Hepatocyte (in vitro differentiated cells): ENCODE results near the gene PHKG2. TPM values are rescaled to one million over a fixed set of nuclear protein-coding genes. Genes with fewer than 3 reads are reported as not detected.

Experiments
- DNase-seq: peaks from one replicate; pipeline ENCODE4 v3.0.0-alpha.2; 2016; ENCODE audit warnings: low spot score
- H2AFZ ChIP-seq: fragments of 200-600 bp; sonication (generic); 2 replicates; pipeline ENCODE4 v1.6.0; 2016; ENCODE audit warnings: antibody characterized with exemption, mild to moderate bottlenecking
- H3K27ac ChIP-seq: fragments of 200-600 bp; sonication (generic); 2 replicates; pipeline ENCODE4 v1.5.1; 2016; ENCODE audit warnings: mild to moderate bottlenecking
- H3K27me3 ChIP-seq: fragments of 200-600 bp; sonication (generic); 2 replicates; pipeline ENCODE4 v1.6.1; 2016
- H3K36me3 ChIP-seq: fragments of 200-600 bp; sonication (generic); replicated peaks from 2 replicates; pipeline ENCODE4 v1.5.1; 2016; ENCODE audit warnings: low read depth; ENCODE audit not compliant: insufficient read depth
- H3K4me1 ChIP-seq: fragments of 200-600 bp; sonication (generic); 2 replicates; pipeline ENCODE4 v1.5.1; 2016; ENCODE audit warnings: mild to moderate bottlenecking, moderate library complexity; ENCODE audit not compliant: insufficient read depth
- H3K4me2 ChIP-seq: fragments of 200-600 bp; sonication (generic); 2 replicates; pipeline ENCODE4 v1.6.0; 2016
- H3K4me3 ChIP-seq: fragments of 200-600 bp; sonication (generic); 2 replicates; pipeline ENCODE4 v1.5.1; 2016; ENCODE audit warnings: mild to moderate bottlenecking
- H3K79me2 ChIP-seq: fragments of 200-600 bp; sonication (generic); 2 replicates; pipeline ENCODE4 v1.6.0; 2017; ENCODE audit warnings: mild to moderate bottlenecking
- H3K9me2 ChIP-seq: fragments of 200-600 bp; sonication (generic); replicated peaks from 2 replicates; pipeline ENCODE4 v1.6.0; 2017; ENCODE audit warnings: mild to moderate bottlenecking; ENCODE audit not compliant: insufficient read depth
- H3K9me3 ChIP-seq: fragments of 200-600 bp; sonication (generic); 2 replicates; pipeline ENCODE4 v1.5.1; 2016; ENCODE audit warnings: low read depth, mild to moderate bottlenecking
- H4K20me1 ChIP-seq: fragments of 200-600 bp; sonication (generic); 2 replicates; pipeline ENCODE4 v1.6.0; 2016; ENCODE audit warnings: mild to moderate bottlenecking; ENCODE audit not compliant: insufficient read depth, poor library complexity, severe bottlenecking
- CTCF ChIP-seq: fragments of 200-600 bp; sonication (generic); IDR thresholded peaks from 2 replicates; pipeline ENCODE4 v1.5.1; 2016; ENCODE audit warnings: antibody characterized with exemption, mild to moderate bottlenecking; ENCODE audit not compliant: poor library complexity
- EZH2 ChIP-seq: fragments of 200-600 bp; sonication (generic); IDR thresholded peaks from 2 replicates; pipeline ENCODE4 v1.6.1; 2016; ENCODE audit warnings: antibody characterized with exemption, mild to moderate bottlenecking, borderline replicate concordance
- EZH2phosphoT487 ChIP-seq: fragments of 200-600 bp; sonication (generic); IDR thresholded peaks from one replicate; pipeline ENCODE4 v1.6.1; 2018; ENCODE audit warnings: antibody characterized with exemption, mild to moderate bottlenecking, low read depth, moderate library complexity; ENCODE audit not compliant: unreplicated experiment, severe bottlenecking
- WGBS: methylation state at CpG from one replicate; pipeline ENCODE4 v1.1.6; 2016; ENCODE audit warnings: low lambda C conversion rate; ENCODE audit errors: missing lambda C conversion rate; 5-methylcytosine and 5-hydroxymethylcytosine counted together
- polyA plus RNA-seq: library from polyadenylated mRNA; unstranded; fragments of >200 nt; fragmentation: Nextera tagmentation; extraction: Ambion mirVana; gene quantifications from 2 replicates; pipeline ENCODE4 v1.2.1, GENCODE V29; 2016
- total RNA-seq: library from RNA; depleted of rRNA; stranded (reverse); fragments of >200 nt; gene quantifications from 2 replicates; pipeline ENCODE4 v1.2.3, GENCODE V29; 2014

Gene PHKG2
- total and polyA plus RNA-seq, 2 experiments from 2014 or later, result 28.0 to 39.5 TPM

GRCh38 chr16:30715750-30716445, 32.3 kb upstream of the PHKG2 start:
- H3K9me3 ChIP-seq, result no peaks in the 10 kb centered on the region
- H3K4me3 ChIP-seq, result no peak overlapping the region
- WGBS, result 87% methylated on average over 17 of the region's 17 CpGs
- no peak overlapping the region for H3K4me2 ChIP-seq
- no peak for TF ChIP-seq EZH2
- no peak for TF ChIP-seq EZH2phosphoT487
- no peak for TF ChIP-seq CTCF
- H2AFZ ChIP-seq, result no peak overlapping the region
- H3K27me3 ChIP-seq, result no peaks in the 10 kb centered on the region
- peaks cover 22% of the 10 kb centered on the region for H4K20me1 ChIP-seq
- H3K27ac ChIP-seq, result peak overlapping the region; percentile 74
- H3K79me2 ChIP-seq, result peaks cover 44% of the 10 kb centered on the region
- H3K36me3 ChIP-seq, result peaks cover 4% of the 10 kb centered on the region
- DNase-seq, result no peak
- H3K4me1 ChIP-seq, result no peaks in the 10 kb centered on the region
- H3K9me2 ChIP-seq, result no peaks in the 10 kb centered on the region

GRCh38 chr16:30720086-30720485, 28.1 kb upstream of the PHKG2 start:
- Histone ChIP-seq H3K9me3 (no peaks in the 10 kb centered on the region), H3K27ac (no peak overlapping the region), H3K79me2 (peaks cover 44% of the 10 kb centered on the region), H4K20me1 (peaks cover 19% of the 10 kb centered on the region), H3K9me2 (no peaks in the 10 kb centered on the region), H2AFZ (no peak overlapping the region), H3K4me1 (no peaks in the 10 kb centered on the region), H3K36me3 (peaks cover 4% of the 10 kb centered on the region), H3K27me3 (no peaks in the 10 kb centered on the region), H3K4me2 (no peak overlapping the region), H3K4me3 (no peak overlapping the region)
- DNase-seq, result no peak
- TF ChIP-seq EZH2phosphoT487, result no peak
- no peak for TF ChIP-seq CTCF
- no peak for TF ChIP-seq EZH2
- WGBS, result 95% methylated on average over 11 of the region's 11 CpGs

GRCh38 chr16:30720694-30721093, 27.5 kb upstream of the PHKG2 start:
- 87% methylated on average over 9 of the region's 9 CpGs for WGBS
- Histone ChIP-seq H3K36me3 (peaks cover 4% of the 10 kb centered on the region), H3K79me2 (peaks cover 42% of the 10 kb centered on the region), H3K9me2 (no peaks in the 10 kb centered on the region), H4K20me1 (peaks cover 19% of the 10 kb centered on the region), H3K4me3 (no peak overlapping the region), H3K27ac (no peak overlapping the region), H3K27me3 (no peaks in the 10 kb centered on the region), H3K4me2 (no peak overlapping the region), H3K4me1 (no peaks in the 10 kb centered on the region), H2AFZ (no peak overlapping the region), H3K9me3 (no peaks in the 10 kb centered on the region)
- DNase-seq, result no peak
- TF ChIP-seq EZH2, result no peak
- no peak for TF ChIP-seq CTCF
- TF ChIP-seq EZH2phosphoT487, result no peak
